HG02870 (cell line): ENCODE measurements around the gene NBEAL2.

ENCODE experiments used
- ATAC-seq: cut with Tn5 transposase; IDR thresholded peaks from one replicate; pipeline ENCODE4 v1.9.1; 2021; ENCODE audit warnings: mild to moderate bottlenecking, moderate library complexity; ENCODE audit not compliant: unreplicated experiment

NBEAL2 gene, protein sequence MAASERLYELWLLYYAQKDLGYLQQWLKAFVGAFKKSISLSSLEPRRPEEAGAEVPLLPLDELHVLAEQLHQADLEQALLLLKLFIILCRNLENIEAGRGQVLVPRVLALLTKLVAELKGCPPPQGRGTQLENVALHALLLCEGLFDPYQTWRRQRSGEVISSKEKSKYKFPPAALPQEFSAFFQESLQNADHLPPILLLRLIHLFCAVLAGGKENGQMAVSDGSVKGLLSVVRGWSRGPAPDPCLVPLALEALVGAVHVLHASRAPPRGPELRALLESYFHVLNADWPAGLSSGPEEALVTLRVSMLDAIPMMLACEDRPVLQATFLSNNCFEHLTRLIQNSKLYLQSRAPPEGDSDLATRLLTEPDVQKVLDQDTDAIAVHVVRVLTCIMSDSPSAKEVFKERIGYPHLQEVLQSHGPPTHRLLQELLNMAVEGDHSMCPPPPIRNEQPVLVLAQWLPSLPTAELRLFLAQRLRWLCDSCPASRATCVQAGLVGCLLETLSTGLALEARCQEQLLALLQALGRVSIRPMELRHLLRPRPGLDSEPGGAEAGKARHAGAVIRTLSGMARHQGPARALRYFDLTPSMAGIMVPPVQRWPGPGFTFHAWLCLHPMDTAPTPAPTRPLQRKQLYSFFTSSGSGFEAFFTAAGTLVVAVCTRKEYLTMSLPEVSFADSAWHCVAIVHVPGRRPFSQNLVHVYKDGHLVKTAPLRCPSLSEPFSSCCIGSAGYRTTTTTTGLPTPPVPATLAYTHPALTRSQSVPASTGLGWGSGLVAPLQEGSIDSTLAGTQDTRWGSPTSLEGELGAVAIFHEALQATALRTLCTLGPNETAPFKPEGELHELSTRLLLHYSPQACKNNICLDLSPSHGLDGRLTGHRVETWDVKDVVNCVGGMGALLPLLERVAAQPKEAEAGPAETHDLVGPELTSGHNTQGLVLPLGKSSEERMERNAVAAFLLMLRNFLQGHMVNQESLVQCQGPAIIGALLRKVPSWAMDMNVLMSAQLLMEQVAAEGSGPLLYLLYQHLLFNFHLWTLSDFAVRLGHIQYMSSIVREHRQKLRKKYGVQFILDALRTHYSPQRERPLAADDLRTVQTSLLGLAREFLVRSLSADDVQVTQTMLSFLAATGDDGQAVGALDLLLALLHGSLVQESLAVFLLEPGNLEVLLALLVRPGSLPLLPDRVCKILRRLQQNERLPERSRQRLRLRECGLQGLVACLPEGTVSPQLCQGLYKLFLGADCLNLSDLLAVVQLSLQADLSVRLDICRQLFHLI (N-terminal part only)

DNA sequence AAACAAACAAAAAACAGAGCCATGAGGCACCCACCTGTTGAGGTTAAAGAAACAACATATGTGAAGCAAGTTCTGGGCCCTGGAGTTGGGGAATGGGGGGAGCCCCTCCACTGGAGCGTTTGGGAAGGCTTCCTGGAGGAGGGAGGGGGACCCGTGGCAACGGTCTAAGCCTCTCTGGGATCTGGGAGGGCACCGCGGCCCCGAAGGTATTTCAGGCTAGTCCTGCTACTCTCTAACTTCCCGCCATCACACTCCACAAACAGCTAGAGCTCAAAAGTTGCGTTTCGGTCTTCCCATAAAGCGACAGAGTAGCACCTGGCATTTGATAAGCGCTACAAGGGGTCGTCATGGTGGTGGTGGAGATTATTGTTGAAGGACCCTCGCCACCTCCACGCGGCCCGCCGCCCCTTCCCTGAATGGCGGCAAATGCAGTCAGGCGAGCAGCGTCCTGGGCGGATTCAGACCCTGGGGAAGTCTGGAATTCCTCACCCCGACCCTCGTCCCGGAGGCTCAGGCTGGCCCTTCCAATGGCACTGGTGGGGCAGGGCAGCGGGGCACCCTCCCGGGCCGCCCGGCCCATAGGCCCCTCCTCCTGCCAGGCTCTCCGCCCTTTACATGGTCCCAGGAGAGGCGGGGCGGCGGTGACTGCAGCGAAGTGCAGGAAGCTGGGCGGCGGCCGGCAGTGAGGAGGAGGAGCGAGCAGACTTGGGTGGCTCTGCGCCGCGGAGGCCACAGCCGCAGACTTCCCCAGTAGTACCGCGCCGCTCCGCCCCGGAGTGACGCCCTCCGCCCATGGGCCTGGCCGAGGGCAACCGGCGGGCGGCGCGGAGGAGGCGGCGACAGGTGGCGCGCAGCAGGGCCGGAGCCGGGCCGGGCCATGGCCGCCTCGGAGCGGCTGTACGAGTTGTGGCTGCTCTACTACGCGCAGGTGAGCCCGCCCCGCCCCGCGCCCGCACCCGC, at the start of gene NBEAL2:
TSS of gene NBEAL2 (plus strand) at position 682 of the 960 bp plus-strand sequence. CDS start at position 878, 196 bp downstream.
- ATAC-seq, result peak; percentile 72

DNA sequence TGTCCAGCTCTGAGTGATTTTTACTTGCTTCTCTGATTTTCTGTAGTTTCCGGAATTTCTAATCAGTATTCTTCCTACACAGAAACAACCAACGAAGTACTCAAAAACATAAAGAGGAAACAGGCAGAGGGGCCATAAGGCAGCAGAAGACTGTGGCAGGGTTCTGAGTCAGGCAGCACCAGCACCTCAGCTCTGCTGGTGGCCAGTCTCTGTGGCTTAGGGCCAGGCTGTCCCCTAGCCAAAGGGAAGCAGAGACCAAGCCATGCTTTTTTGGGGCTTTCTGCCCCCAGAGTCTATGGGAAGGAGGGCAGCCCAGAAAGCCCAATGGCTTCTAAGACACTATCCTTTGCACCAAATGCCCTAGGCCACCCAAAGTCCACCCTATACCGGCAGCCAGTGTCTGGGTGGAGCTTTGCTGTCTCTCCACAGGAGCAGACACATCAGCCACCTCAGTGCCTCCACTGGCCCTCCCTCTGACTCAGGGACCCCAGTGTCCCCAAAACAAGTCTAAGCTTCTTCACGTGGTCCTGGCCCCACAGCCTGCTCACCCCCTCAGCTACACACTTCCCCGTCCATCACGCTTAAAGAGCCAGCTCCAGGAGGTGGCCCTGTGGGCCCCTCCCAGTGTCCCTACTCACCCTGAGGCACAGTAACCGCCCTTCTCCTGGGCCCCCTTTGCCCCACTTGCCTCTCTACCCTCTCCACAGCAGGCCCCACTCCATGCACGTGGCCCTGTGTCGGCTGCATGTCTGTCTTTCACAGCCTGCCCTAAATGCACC, 49.1 kb upstream of the NBEAL2 start:
- no peak for ATAC-seq

DNA sequence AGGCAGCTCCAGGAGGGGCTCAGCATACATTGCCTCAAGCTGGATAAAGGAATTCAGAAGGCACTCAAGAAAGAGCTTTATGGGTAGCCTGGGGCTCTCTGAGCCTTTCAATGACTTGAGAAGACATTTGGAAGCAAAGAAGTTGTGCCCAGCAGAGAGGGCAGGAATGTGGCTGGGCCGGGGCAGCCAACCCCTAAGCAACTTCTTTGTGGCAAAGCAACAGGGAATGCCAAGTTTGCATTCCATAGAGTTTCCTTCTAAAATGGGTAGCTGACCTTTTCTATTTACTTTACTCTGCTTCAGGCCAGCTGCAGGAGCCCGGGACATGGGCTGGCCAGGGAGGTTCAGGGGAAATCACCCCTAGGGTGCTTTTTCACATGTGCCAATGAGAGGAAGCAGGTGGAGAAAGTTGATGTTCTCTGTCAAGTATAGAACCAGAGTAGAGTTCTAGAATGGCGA, 48.5 kb upstream of the NBEAL2 start:
- ATAC-seq, result no peak

DNA sequence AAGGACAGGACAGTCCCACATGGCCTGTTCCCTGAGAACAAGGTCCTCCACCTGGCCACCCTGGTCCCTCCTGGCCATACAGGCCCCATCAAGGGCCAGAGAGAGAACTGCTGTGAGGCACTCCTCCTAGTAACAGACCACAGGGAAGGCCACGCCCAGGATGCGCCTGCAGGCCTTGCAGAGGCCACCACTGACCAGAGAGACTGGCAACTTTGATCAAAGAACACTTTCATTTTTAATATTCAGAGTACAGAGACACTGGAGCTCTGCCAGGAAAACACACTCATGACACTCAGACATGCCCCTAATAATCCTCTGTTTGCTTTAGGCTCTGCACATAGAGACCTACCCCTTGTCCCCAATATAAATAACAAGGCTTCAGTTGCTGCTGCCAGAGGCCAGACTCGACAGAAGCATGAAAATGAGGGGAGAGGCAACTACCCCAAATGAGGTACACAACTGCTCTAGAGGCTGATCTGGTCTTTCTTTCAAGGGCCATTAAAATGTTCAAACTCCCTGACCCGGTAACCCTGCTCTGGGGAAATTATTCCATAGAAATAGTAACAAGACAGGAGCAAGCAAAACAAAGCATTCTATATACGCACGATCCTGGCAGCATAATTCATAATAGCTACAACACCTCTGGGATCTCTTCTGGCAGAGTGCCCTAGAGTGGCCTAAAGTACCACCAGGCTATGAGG, 47.7 kb upstream of the NBEAL2 start:
- ATAC-seq, result no peak

DNA sequence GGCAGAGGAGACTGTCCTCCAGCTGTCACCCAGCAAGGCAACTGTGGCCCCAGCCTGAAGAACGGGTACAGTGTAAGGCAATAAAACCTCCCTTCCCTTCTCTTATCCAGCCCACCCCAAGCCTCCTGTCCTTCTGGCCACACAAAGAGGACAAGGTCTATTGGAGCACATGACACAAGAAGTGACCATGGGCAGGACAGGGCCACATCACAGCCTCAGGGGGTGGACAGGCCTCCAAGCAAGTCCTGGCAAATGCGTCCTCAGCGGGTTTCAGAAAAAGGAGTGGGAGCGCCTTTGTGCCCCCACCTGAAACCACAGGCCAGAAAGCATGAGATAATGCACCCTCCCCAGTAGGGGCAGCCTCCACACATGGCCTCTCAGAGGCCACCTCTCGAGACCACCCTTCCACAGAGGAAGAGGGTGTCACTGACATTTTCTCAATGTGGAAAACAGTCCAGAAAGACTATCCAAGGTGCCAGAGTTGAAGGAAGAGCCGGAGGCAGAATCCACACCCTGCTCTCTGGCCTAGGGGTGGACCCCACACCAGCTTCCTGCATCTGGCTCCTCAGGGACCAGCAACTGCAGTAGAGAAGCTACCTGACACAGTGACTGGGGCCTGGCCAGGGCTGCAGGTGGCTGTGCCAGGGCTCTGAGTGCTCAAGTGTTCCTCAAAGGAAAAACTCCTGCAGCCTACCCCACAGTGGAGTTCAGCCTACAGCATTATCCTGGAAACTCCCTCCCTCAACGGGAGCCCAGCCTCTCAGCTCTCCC, 46.8 kb upstream of the NBEAL2 start:
- no peak for ATAC-seq

DNA sequence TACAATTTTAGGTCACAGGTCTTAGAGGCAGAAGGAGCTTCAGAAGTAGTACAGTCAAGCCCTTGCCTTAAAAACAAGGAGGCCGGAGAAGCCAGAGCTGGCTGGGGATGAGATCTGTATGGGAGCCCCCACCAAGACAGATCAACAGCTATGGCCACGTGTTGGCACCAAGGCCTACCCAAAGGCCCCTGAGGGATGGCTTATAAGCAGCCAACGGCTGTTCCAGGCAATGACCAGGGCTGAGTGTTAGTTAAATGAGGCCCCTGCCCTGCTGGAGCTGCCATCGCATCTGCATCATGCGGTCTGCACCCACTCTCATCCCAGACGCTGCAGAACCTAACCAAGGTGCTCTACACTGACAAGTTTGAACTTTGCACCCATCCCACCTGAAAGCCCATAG, 46.2 kb upstream of the NBEAL2 start:
- ATAC-seq, result no peak

DNA sequence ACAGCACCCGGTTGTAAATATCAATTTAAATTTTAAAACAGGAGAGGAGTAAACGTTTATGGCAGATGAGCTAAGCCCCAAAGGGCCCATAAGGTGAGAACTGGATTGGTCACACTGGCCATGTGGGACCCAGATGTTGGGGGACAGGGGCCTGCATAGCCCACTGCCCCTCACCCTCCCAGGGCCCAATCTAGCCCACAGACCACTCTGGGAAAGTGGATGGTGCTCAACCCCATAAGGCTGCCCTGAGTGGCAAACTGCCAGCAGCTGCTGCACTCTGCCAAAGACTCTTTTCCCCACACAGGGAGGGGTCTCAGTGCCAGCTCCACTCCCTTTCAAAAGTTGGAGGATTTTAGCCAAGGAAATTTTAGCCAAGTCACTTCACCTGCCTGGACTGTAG, 45.4 kb upstream of the NBEAL2 start:
- no peak for ATAC-seq

DNA sequence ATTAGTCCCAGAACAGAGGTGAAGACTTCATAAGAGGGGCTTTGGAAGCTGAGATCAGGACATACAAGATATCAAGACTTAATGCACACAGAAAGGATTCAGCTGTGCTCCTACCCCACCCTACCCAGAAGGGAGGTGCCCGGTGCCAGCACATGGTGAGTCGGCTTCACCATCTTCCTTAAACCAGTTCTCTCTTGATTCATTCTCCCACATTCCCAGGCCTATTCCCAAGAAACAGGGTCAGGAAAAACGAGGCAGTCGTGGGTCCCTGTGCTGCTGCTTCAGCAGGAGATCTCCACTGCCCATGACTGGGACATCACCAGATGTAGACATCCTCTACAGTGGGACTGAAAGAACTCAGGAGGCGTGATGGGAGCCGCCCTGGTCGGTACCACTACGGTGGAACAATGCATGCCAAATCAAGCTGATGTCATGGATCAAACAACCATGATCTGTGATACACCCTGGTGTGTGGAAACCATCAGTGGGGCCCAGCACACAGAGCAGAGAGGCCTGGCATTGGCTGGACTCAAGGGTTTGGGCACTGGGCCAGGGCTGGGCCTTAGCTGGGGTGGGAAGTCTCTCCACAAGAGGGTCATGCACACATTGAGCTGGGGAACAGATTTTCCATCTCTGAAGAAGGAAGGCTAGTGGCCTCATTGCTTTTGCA, 44.8 kb upstream of the NBEAL2 start:
- ATAC-seq, result no peak

DNA sequence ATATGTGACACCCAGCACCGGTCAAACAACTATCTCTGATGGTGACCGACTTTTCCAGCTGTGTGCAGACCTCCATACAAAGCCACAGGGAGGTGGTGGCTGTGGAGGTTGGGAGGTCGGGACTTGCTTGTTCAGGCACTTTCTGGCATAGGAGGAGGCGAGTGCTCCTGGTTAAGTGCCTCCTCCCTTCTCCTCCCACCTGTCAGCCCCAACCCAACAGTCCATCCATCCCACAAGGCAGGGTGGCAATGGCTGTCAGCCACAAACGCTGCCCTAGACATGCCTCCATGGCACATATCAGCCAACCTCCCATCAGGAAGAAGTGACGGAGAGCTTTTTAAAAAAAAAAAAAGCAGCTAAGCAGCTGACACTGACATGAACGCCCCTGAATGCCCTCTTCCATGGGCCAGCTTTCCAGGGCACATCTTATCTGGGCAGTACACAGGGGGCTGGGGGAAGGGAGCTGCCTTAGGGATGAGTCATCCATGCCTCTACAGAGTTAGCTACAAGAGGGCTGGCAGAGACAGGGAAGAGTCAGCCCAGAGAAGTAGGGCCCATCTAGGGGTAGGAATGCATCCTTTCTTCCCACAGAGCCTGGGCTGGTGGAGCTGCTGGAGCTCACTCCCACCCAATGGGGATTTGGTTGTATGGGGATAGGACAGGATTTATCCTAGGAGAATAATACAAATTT, 44.2 kb upstream of the NBEAL2 start:
- no peak for ATAC-seq

DNA sequence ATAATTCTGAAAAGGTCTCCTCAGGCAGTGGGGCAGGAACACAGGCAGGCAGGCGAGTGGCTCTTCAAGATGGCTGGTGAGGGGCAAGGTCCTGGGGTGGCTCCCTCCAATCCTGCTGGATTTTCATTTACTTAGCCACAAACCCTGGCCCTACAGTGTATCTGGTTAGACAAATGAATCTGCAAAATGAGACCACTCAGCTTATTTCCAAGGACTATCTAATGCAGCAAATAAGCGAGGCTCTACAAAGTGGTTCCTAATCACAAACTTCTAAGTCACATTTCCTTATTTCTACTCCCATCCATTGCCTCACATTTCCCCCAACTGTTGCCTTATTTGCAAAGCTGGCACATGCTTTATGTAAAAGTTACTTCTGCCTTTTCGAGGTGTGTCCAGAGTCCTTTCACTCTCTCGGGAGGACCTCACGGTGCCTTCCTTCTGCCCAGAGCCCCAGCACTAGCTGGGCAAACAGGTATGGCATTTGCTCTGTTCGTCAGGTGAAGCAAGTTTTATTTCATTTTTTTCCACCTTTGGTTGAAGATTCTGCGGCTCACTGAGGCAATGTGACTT, 43.4 kb upstream of the NBEAL2 start:
- no peak for ATAC-seq

DNA sequence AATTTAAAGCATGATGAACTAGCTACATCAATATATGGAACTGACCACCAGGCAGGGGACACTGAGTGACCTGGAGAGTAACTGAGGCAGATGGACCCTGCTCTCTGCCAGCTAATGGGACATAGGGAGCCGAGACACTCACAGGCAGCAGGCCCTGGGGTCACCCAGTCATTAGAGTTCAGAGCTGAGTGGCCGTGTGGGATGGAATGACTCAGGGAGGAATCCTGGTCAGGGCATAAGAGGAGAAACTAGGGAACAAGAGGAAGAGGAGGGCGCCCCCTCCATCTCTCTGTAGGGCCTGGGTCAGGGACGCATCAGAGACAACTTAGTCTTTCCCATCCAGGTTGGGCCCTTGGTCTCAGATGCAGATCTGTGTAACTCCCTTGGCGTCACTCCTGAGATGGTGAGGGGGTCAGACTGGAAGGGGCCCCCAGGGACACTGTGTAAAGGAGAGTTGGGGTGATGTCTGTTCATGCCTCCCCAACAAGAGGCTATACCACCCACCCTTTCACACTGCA, 42.7 kb upstream of the NBEAL2 start:
- no peak for ATAC-seq

DNA sequence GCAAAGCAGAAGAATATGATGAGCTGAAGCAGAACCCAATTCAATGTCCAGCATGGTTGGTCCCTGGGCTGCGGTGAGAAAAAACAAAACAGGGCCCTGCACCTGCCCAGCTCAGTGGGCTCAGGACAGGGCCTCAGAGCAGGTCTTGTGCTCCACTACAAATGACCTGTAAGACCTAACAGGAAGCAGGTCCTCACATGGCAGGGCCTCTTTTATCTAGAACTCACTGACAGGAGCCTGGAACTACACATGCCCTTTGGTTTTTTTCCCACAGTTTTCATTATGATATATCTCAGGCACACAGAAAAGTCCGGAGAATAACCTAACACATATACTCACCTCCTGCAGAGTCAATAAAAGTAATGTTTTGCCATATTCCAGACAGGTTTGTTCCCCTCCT, 41.3 kb upstream of the NBEAL2 start:
- no peak for ATAC-seq

DNA sequence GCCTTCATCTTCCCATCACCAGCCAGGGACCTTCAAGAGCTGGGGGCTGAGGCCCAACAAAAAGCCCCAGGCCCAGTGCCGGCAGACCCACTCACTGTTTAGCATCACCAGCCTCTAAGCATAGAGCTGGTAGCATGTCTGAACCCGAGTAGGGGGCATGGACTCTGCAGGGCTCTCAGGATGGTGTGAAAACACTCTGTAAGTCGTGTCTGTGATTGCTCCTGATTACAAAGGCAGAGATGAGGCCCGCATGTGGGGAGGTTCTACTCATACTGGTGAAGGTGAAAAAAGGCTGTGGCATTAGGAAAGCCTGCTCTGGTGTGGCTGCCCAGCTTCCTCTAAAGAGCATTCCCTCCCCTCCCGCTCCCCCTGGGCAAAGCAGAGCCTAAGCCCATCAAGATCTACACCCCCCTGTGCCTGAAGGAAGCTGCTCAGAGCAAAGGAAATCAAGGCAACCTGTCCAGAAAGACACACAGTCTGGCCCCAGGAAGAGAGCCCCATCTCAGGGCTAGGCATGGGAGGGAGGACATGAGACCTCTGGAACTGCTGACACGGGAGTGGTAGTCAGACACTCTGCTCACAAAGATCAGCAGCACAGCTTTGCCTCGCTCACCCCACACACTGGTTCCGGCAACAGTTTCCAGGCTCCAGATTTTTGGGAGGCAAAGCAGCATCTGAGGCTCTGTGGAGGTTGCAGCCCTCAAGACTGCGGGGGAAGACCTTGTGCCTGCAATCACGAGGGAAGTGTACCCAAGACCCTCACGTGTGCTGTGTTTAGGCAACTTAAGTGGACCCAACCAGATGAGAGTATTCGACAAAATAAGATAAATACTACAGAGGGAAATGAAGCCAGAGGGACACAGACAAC, 39.7 kb upstream of the NBEAL2 start:
- no peak for ATAC-seq

DNA sequence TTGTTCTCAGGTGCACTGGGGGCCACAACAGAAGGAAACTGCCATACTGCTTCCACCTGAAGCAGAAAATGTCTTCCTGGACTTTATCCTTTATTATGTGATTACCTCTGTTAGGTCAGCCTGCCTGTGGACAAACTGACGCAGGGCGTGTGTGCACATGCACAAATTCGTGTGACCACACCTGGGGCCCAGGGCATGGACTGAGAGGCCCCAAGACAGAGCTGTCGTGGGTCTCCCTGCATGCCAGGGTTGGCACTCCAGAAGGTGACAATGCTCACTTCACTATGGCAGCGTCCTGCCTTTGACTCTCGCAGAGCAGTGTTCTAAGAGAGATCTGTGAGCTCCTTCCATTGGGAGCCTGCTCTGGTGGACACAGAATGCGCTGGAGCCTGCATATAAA, 37.4 kb upstream of the NBEAL2 start:
- no peak for ATAC-seq
